ENCODE results near the gene LPCAT3.

DNA sequence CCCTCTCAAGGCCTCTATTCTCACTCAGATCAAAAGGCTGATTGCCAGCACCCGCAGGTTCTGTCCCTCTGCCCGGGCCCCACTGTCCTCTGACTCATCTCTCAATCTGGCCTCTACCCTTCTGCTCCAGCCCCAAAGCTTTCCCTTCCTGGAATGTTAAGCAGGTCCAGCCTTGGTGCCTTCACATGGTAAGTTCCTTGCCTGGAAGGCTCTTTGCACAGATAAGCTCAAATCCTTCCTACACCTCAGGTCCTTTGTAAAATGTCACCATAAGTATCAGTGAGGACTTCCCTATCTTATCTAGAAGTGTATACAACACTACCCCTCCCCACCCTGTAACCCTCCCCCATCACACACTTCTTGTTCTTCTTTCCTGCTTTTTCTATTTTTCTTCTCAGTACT, 22.2 kb downstream of the LPCAT3 start:
- TF ChIP-seq, protein P1, sequence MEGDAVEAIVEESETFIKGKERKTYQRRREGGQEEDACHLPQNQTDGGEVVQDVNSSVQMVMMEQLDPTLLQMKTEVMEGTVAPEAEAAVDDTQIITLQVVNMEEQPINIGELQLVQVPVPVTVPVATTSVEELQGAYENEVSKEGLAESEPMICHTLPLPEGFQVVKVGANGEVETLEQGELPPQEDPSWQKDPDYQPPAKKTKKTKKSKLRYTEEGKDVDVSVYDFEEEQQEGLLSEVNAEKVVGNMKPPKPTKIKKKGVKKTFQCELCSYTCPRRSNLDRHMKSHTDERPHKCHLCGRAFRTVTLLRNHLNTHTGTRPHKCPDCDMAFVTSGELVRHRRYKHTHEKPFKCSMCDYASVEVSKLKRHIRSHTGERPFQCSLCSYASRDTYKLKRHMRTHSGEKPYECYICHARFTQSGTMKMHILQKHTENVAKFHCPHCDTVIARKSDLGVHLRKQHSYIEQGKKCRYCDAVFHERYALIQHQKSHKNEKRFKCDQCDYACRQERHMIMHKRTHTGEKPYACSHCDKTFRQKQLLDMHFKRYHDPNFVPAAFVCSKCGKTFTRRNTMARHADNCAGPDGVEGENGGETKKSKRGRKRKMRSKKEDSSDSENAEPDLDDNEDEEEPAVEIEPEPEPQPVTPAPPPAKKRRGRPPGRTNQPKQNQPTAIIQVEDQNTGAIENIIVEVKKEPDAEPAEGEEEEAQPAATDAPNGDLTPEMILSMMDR (IDR thresholded peaks at IDR 0.05): no peak
- no peak for TF ChIP-seq POLR2A (IDR thresholded peaks at IDR 0.05)
